PC-9 (cell line): ENCODE results near the gene SAMD8. TPM values are rescaled to one million over a fixed set of nuclear protein-coding genes. Genes with fewer than 3 reads are reported as not detected.

Experiments used
- BruUV-seq: library from RNA; stranded (reverse); fragments of 400-500 nt; replicated peaks from 2 replicates; lab custom pipeline; 2021; lab: Mats Ljungman, UMichigan
- CTCF ChIA-PET: fragments of 300-600 bp; sonication (Branson Sonifier 250); formaldehyde crosslinking; loops from one replicate; lab custom pipeline; 2022; ENCODE audit warnings: antibody characterized with exemption; lab: Charles Lee
- POLR2A ChIA-PET: fragments of 300-600 bp; sonication (Branson Sonifier 250); formaldehyde crosslinking; loops from one replicate; lab custom pipeline; 2022; ENCODE audit warnings: antibody characterized with exemption; ENCODE audit not compliant: unreplicated experiment; lab: Charles Lee
- DNase-seq, 2 experiments: peaks; one replicate each; pipeline versions ENCODE4 v3.0.0 to v3.0.0-alpha.2; 2015 to 2022; ENCODE audit warnings: mixed read lengths in 1 of 2
- H2AFZ ChIP-seq: fragments of 200-600 bp; sonication (generic); 2 replicates; pipeline ENCODE4 v1.8.1; 2017; ENCODE audit warnings: antibody characterized with exemption
- H3F3A ChIP-seq: fragments of 200-600 bp; sonication (generic); 2 replicates; pipeline ENCODE4 v1.8.1; 2017; ENCODE audit warnings: antibody characterized with exemption, mild to moderate bottlenecking, low read depth; ENCODE audit not compliant: insufficient read depth
- H3K27ac ChIP-seq: fragments of 200-600 bp; sonication (generic); 2 replicates; pipeline ENCODE4 v1.6.1; 2016; ENCODE audit warnings: mixed run types
- H3K27me3 ChIP-seq: fragments of 200-600 bp; sonication (generic); 2 replicates; pipeline ENCODE4 v1.6.1; 2016; ENCODE audit warnings: low read depth, mixed run types; ENCODE audit not compliant: insufficient read depth
- H3K36me3 ChIP-seq: fragments of 200-600 bp; sonication (generic); 2 replicates; pipeline ENCODE4 v1.6.1; 2016; ENCODE audit warnings: low read depth, mixed run types
- H3K4me1 ChIP-seq: fragments of 200-600 bp; sonication (generic); replicated peaks from 2 replicates; pipeline ENCODE4 v1.6.1; 2016; ENCODE audit warnings: mixed run types; ENCODE audit not compliant: insufficient read depth
- H3K4me2 ChIP-seq: fragments of 200-600 bp; sonication (generic); 2 replicates; pipeline ENCODE4 v1.6.1; 2017; ENCODE audit warnings: mixed run types
- H3K4me3 ChIP-seq: fragments of 200-600 bp; sonication (generic); 2 replicates; pipeline ENCODE4 v1.6.1; 2016; ENCODE audit warnings: mixed run types
- H3K79me2 ChIP-seq: fragments of 200-600 bp; sonication (generic); 2 replicates; pipeline ENCODE4 v1.6.1; 2017; ENCODE audit warnings: low read depth, mixed run types
- H3K9me2 ChIP-seq: fragments of 200-600 bp; sonication (generic); 2 replicates; pipeline ENCODE4 v1.8.1; 2017; ENCODE audit warnings: mild to moderate bottlenecking; ENCODE audit not compliant: insufficient read depth
- H3K9me3 ChIP-seq: fragments of 200-600 bp; sonication (generic); 2 replicates; pipeline ENCODE4 v1.8.1; 2016; ENCODE audit warnings: low read depth; ENCODE audit not compliant: insufficient read depth
- H4K20me1 ChIP-seq: fragments of 200-600 bp; sonication (generic); 2 replicates; pipeline ENCODE4 v1.8.1; 2017; ENCODE audit not compliant: insufficient read depth
- CTCF ChIP-seq: fragments of 200-600 bp; sonication (generic); conservative IDR thresholded peaks from 2 replicates; pipeline ENCODE4 v1.6.1; 2017; ENCODE audit warnings: mixed run types, antibody characterized with exemption, mild to moderate bottlenecking, moderate library complexity
- EZH2 ChIP-seq: fragments of 200-600 bp; sonication (generic); IDR thresholded peaks from 2 replicates; pipeline ENCODE4 v1.8.0; 2017; ENCODE audit warnings: antibody characterized with exemption, low read depth
- intact Hi-C: fragments of 100-400 bp; cut with micrococcal nuclease; formaldehyde crosslinking; loops from one replicate; pipeline ENCODE4 v1.10.0; 2022; ENCODE audit not compliant: unreplicated experiment
- total RNA-seq: library from RNA; stranded (reverse); gene quantifications from 2 replicates; pipeline ENCODE4 v1.2.3, GENCODE V29; 2021

Gene SAMD8
- total RNA-seq, 1 experiment from 2014 or later: 31.1 TPM

- POLR2A ChIA-PET: interaction anchor here (0.7 kb wide), 1 partner anchor 127 kb away, joined by 3 read pairs; no protein-coding TSS in a partner anchor
- TF ChIP-seq CTCF (no peak), EZH2 (no peak)
These were observed 36.6 kb upstream of the SAMD8 start for GRCh38 chr10:75074711-75075445.

GRCh38 chr10:75076348-75076747 is 35.1 kb upstream of the SAMD8 start:
- no peaks in the 10 kb centered on the region for H3K9me2 ChIP-seq
- H2AFZ ChIP-seq: no peak overlapping the region
- no TSS peak for BruUV-seq
- no peak overlapping the region for H3K27ac ChIP-seq
- H4K20me1 ChIP-seq: no peaks in the 10 kb centered on the region
- H3K4me1 ChIP-seq: no peaks in the 10 kb centered on the region
- ChIA-PET CTCF (interaction anchor here (0.6 to 0.7 kb wide), 2 partner anchors 841 to 886 kb away, joined by 4 read pairs; no protein-coding TSS in a partner anchor), POLR2A (interaction anchor here (0.6 kb wide), 1 partner anchor 153 kb away, joined by 4 read pairs; no protein-coding TSS in a partner anchor)
- intact Hi-C loops: no loop called here
- DNase-seq: no peak
- H3F3A ChIP-seq: no peaks in the 10 kb centered on the region
- H3K4me3 ChIP-seq: no peak overlapping the region
- H3K9me3 ChIP-seq: no peaks in the 10 kb centered on the region
- H3K36me3 ChIP-seq: no peaks in the 10 kb centered on the region
- H3K4me2 ChIP-seq: no peak overlapping the region
- no peaks in the 10 kb centered on the region for H3K79me2 ChIP-seq
- no peaks in the 10 kb centered on the region for H3K27me3 ChIP-seq
- TF ChIP-seq EZH2 (no peak), CTCF (no peak)

More at GRCh38 chr10:75074711-75075445, 36.6 kb upstream of the SAMD8 start:
- Histone ChIP-seq H2AFZ (no peak overlapping the region), H3K27ac (no peak overlapping the region), H3K9me3 (no peaks in the 10 kb centered on the region), H3K4me2 (no peak overlapping the region), H3K9me2 (no peaks in the 10 kb centered on the region), H3F3A (no peaks in the 10 kb centered on the region), H4K20me1 (no peaks in the 10 kb centered on the region), H3K27me3 (no peaks in the 10 kb centered on the region), H3K36me3 (no peaks in the 10 kb centered on the region), H3K4me1 (no peaks in the 10 kb centered on the region), H3K79me2 (no peaks in the 10 kb centered on the region), H3K4me3 (no peak overlapping the region)
- no TSS peak for BruUV-seq
- CTCF ChIA-PET: no interaction called here
- DNase-seq: no peak
- intact Hi-C loops: no loop called here

- Histone ChIP-seq H3K4me1 (no peaks in the 10 kb centered on the region), H3K27ac (no peak overlapping the region), H3K27me3 (no peaks in the 10 kb centered on the region), H4K20me1 (no peaks in the 10 kb centered on the region), H3K4me3 (no peak overlapping the region), H3F3A (no peaks in the 10 kb centered on the region), H3K9me3 (no peaks in the 10 kb centered on the region), H3K9me2 (no peaks in the 10 kb centered on the region), H3K4me2 (no peak overlapping the region), H3K36me3 (no peaks in the 10 kb centered on the region), H2AFZ (no peak overlapping the region), H3K79me2 (no peaks in the 10 kb centered on the region)
- ChIA-PET CTCF (no interaction called here), POLR2A (no interaction called here)
- TF ChIP-seq CTCF (no peak), EZH2 (no peak)
- DNase-seq: no peak
- BruUV-seq: no TSS peak
- intact Hi-C loops: no loop called here
These were observed 31.9 kb upstream of the SAMD8 start for GRCh38 chr10:75079436-75080083.
